DND-41 (cell line): ENCODE results near the gene NKX2-4.

Experiments used
- ATAC-seq: fragments of 200-7000 bp; cut with Tn5 transposase; 3 replicates; pipeline ENCODE4 v1.9.1; 2021; ENCODE audit warnings: low read depth; ENCODE audit not compliant: insufficient read depth
- DNase-seq: peaks from one replicate; pipeline ENCODE4 v3.0.0-alpha.2; 2020
- H2AFZ ChIP-seq: 2 replicates; pipeline ENCODE4 v1.6.0; 2012; ENCODE audit warnings: low read depth, low read length
- H3K27ac ChIP-seq: 2 replicates; pipeline ENCODE4 v1.5.1; 2012; ENCODE audit warnings: low read length, inconsistent platforms
- H3K27me3 ChIP-seq: fragments of 200-600 bp; sonication (generic); 2 replicates; pipeline ENCODE4 v1.6.0; 2012; ENCODE audit warnings: low read length, mild to moderate bottlenecking, inconsistent platforms; ENCODE audit not compliant: insufficient read depth, poor library complexity
- H3K36me3 ChIP-seq: 2 replicates; pipeline ENCODE4 v1.5.1; 2012; ENCODE audit warnings: low read length, inconsistent platforms; ENCODE audit not compliant: insufficient read depth
- H3K4me1 ChIP-seq: 2 replicates; pipeline ENCODE4 v1.5.1; 2012; ENCODE audit warnings: mild to moderate bottlenecking, low read length; ENCODE audit not compliant: insufficient read depth
- H3K4me2 ChIP-seq: 2 replicates; pipeline ENCODE4 v1.6.0; 2012; ENCODE audit warnings: mild to moderate bottlenecking, moderate library complexity, low read length, inconsistent platforms; ENCODE audit not compliant: insufficient read depth
- H3K4me3 ChIP-seq, 2 experiments: fragments of 200-600 bp in 1 of 2; shearing (Covaris generic) in 1 of 2; 2 replicates each; pipeline ENCODE4 v1.5.1; 2012 to 2016; ENCODE audit warnings: inconsistent platforms in 2 of 2, low read length in 2 of 2, mild to moderate bottlenecking in 2 of 2, low read depth in 1 of 2, moderate library complexity in 1 of 2
- H3K79me2 ChIP-seq: 2 replicates; pipeline ENCODE4 v1.6.0; 2012; ENCODE audit warnings: low read length, inconsistent platforms; ENCODE audit not compliant: insufficient read depth
- H3K9ac ChIP-seq: 2 replicates; pipeline ENCODE4 v1.6.0; 2012; ENCODE audit warnings: low read depth, mild to moderate bottlenecking, inconsistent platforms, low read length, moderate library complexity
- H3K9me3 ChIP-seq: 2 replicates; pipeline ENCODE4 v1.5.1; 2012; ENCODE audit warnings: low read length, moderate library complexity, mild to moderate bottlenecking, inconsistent platforms; ENCODE audit not compliant: insufficient read depth, severe bottlenecking
- H4K20me1 ChIP-seq: 2 replicates; pipeline ENCODE4 v1.6.0; 2012; ENCODE audit warnings: low read length; ENCODE audit not compliant: insufficient read depth
- EZH2 ChIP-seq: IDR thresholded peaks from 3 replicates; pipeline ENCODE4 v1.6.1; 2012; ENCODE audit warnings: borderline replicate concordance, low read depth, mild to moderate bottlenecking, moderate library complexity, low read length, inconsistent platforms; ENCODE audit not compliant: severe bottlenecking
- TF ChIP-seq, protein P1 (sequence below): IDR thresholded peaks from 2 replicates; pipeline ENCODE4 v1.5.1; 2012; ENCODE audit warnings: borderline replicate concordance, low read length, moderate library complexity, mild to moderate bottlenecking; ENCODE audit not compliant: poor library complexity, severe bottlenecking; ENCODE audit errors: extremely low read depth

The NKX2-4 gene

DNA sequence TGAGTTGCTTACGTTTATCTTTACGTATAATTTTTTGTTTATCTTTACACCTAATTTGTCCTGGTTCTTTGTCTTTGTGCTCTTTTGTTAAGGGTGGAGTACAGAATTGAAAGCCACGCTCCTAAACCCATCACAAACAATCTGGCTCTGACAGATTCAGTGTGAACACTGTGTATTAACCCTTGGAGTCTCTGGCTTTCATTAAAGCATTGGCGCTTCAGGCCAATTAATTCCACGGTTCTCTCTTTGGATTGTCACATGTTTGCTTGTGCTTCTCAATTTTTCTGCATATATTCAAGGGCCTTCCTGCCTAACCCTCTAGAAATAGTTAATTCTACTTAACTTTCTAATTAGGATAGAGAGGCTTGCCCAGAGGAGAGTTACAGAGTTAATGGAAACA, 38.6 kb downstream of the NKX2-4 start:
- no peak for ATAC-seq
- H3K79me2 ChIP-seq: no peaks in the 10 kb centered on the region
- peaks cover 10% of the 10 kb centered on the region; the same call in 1 of the 2 replicates for H4K20me1 ChIP-seq
- H3K4me3 ChIP-seq: no peak overlapping the region
- H2AFZ ChIP-seq: no peak overlapping the region
- no peak for DNase-seq
- peaks cover 96% of the 10 kb centered on the region for H3K36me3 ChIP-seq
- H3K4me2 ChIP-seq: no peak overlapping the region
- TF ChIP-seq, protein P1, sequence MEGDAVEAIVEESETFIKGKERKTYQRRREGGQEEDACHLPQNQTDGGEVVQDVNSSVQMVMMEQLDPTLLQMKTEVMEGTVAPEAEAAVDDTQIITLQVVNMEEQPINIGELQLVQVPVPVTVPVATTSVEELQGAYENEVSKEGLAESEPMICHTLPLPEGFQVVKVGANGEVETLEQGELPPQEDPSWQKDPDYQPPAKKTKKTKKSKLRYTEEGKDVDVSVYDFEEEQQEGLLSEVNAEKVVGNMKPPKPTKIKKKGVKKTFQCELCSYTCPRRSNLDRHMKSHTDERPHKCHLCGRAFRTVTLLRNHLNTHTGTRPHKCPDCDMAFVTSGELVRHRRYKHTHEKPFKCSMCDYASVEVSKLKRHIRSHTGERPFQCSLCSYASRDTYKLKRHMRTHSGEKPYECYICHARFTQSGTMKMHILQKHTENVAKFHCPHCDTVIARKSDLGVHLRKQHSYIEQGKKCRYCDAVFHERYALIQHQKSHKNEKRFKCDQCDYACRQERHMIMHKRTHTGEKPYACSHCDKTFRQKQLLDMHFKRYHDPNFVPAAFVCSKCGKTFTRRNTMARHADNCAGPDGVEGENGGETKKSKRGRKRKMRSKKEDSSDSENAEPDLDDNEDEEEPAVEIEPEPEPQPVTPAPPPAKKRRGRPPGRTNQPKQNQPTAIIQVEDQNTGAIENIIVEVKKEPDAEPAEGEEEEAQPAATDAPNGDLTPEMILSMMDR: no peak
- TF ChIP-seq EZH2: no peak
- no peaks in the 10 kb centered on the region for H3K9me3 ChIP-seq
- no peaks in the 10 kb centered on the region for H3K27me3 ChIP-seq
- no peak overlapping the region for H3K27ac ChIP-seq
- no peaks in the 10 kb centered on the region for H3K4me1 ChIP-seq
- H3K9ac ChIP-seq: no peak overlapping the region

DNA sequence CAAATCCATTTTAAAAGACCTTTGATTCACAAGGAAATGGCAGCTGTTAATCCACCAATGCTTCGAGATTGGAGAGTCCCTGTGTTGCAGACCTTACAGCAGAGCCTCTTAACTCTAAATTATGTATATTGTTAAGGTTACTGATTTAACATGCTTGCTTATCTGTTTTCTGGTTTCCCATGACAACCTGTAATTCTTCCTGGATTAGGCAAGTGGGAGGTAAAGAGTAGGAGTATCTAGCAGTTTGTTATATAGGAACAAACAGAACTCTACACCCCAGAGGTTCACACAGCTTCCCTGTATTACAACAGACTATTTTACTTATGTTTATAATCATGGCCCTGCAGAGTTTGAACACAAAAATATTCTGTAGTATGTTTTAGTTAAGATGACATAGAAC, 39.5 kb downstream of the NKX2-4 start:
- no peak for DNase-seq
- Histone ChIP-seq H3K36me3 (peaks cover 95% of the 10 kb centered on the region), H2AFZ (no peak overlapping the region), H3K4me2 (no peak overlapping the region), H4K20me1 (peaks cover 8% of the 10 kb centered on the region; the same call in 1 of the 2 replicates), H3K9ac (no peak overlapping the region), H3K27ac (no peak overlapping the region), H3K9me3 (no peaks in the 10 kb centered on the region), H3K4me1 (no peaks in the 10 kb centered on the region), H3K79me2 (no peaks in the 10 kb centered on the region), H3K4me3 (no peak overlapping the region), H3K27me3 (no peaks in the 10 kb centered on the region)
- TF ChIP-seq, protein P1: no peak
- TF ChIP-seq EZH2: no peak
- ATAC-seq: no peak

DNA sequence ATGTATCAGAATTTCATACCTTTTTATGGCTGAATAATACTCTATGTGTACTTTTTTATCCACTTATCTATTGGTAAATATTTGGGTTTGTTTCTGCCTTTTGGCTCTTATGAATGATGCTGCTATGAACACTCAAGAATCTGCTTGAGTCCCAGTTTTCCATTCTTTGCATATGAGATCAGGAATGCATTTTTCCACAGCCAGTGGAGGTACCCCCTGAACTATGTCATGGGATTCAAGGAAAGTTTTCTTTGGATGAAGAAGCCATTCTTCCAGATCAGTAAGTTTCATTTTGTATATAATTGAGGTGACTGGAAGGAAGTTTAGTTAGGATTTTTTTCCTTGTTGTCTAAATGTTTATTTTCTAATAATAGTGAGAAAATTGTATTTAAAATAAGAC, 40.9 kb downstream of the NKX2-4 start:
- no peak overlapping the region for H3K27ac ChIP-seq
- H3K4me1 ChIP-seq: no peaks in the 10 kb centered on the region
- DNase-seq: no peak
- no peak overlapping the region for H2AFZ ChIP-seq
- no peaks in the 10 kb centered on the region for H3K9me3 ChIP-seq
- H4K20me1 ChIP-seq: peaks cover 3% of the 10 kb centered on the region; the same call in 1 of the 2 replicates
- no peaks in the 10 kb centered on the region for H3K27me3 ChIP-seq
- no peak overlapping the region for H3K4me3 ChIP-seq
- TF ChIP-seq EZH2: no peak
- TF ChIP-seq, protein P1: no peak
- ATAC-seq: no peak
- no peak overlapping the region for H3K4me2 ChIP-seq
- peaks cover 84% of the 10 kb centered on the region for H3K36me3 ChIP-seq
- H3K79me2 ChIP-seq: no peaks in the 10 kb centered on the region
- no peak overlapping the region for H3K9ac ChIP-seq

DNA sequence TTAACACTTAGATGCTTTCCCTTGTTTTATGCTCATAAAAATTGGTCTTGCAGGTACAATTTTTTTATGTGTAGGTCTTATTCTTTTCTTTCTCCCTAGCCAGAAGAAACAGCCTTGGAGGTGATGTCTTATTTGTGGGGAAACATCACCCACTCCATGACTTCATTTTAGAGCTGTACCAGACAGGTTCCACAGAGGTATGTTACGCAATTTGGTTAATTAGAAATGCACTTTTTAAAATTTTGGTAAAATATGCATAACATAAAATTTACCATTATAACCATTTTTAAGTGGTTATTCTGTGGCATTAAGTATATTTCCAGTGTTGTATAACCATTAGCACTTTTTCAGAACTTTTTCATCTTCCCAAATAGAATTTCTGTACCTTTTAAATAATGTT, 41.3 kb downstream of the NKX2-4 start:
- no peak overlapping the region for H2AFZ ChIP-seq
- H4K20me1 ChIP-seq: peaks cover 3% of the 10 kb centered on the region; the same call in 1 of the 2 replicates
- H3K79me2 ChIP-seq: no peaks in the 10 kb centered on the region
- no peak for ATAC-seq
- no peak for TF ChIP-seq EZH2
- TF ChIP-seq, protein P1: no peak
- no peak overlapping the region for H3K27ac ChIP-seq
- no peaks in the 10 kb centered on the region for H3K9me3 ChIP-seq
- H3K36me3 ChIP-seq: peaks cover 84% of the 10 kb centered on the region
- no peak for DNase-seq
- H3K9ac ChIP-seq: no peak overlapping the region
- no peak overlapping the region for H3K4me3 ChIP-seq
- H3K4me1 ChIP-seq: no peaks in the 10 kb centered on the region
- H3K4me2 ChIP-seq: no peak overlapping the region
- H3K27me3 ChIP-seq: no peaks in the 10 kb centered on the region
